Progenitor cell of endocrine pancreas (in vitro differentiated cells): ENCODE results near the gene BMPER. TPM values are rescaled to one million over a fixed set of nuclear protein-coding genes. Genes with fewer than 3 reads are reported as not detected.

Experiments used
- DNase-seq: peaks from one replicate; pipeline ENCODE4 v3.0.0; 2021; ENCODE audit warnings: low spot score; ENCODE audit not compliant: unreplicated experiment
- H3K27ac Mint-ChIP-seq: 2 replicates; pipeline ENCODE4 v1.8.0; 2021; ENCODE audit warnings: mild to moderate bottlenecking, moderate library complexity, mixed read lengths
- H3K27me3 Mint-ChIP-seq: 2 replicates; pipeline ENCODE4 v1.8.0; 2021; ENCODE audit warnings: mixed read lengths
- H3K36me3 Mint-ChIP-seq: 2 replicates; pipeline ENCODE4 v1.8.0; 2022; ENCODE audit warnings: mixed read lengths; ENCODE audit not compliant: insufficient read depth
- H3K4me1 Mint-ChIP-seq: 2 replicates; pipeline ENCODE4 v1.8.0; 2021; ENCODE audit warnings: low read depth, mixed read lengths
- H3K4me3 Mint-ChIP-seq: 2 replicates; pipeline ENCODE4 v1.8.0; 2021; ENCODE audit warnings: low read depth, mild to moderate bottlenecking, moderate library complexity, mixed read lengths
- H3K9me3 Mint-ChIP-seq: 2 replicates; pipeline ENCODE4 v1.8.0; 2021; ENCODE audit warnings: low read depth, mixed read lengths
- CTCF ChIP-seq: fragments of 200-600 bp; sonication (generic); IDR thresholded peaks from one replicate; pipeline ENCODE4 v1.5.0; 2021; ENCODE audit warnings: antibody characterized with exemption, mild to moderate bottlenecking; ENCODE audit not compliant: unreplicated experiment
- total RNA-seq: library from RNA; stranded (reverse); gene quantifications from 2 replicates; pipeline ENCODE4 v1.2.1, GENCODE V29; 2021

Gene BMPER
- total RNA-seq, 1 donor from 2014 or later = 0.36 TPM

DNA sequence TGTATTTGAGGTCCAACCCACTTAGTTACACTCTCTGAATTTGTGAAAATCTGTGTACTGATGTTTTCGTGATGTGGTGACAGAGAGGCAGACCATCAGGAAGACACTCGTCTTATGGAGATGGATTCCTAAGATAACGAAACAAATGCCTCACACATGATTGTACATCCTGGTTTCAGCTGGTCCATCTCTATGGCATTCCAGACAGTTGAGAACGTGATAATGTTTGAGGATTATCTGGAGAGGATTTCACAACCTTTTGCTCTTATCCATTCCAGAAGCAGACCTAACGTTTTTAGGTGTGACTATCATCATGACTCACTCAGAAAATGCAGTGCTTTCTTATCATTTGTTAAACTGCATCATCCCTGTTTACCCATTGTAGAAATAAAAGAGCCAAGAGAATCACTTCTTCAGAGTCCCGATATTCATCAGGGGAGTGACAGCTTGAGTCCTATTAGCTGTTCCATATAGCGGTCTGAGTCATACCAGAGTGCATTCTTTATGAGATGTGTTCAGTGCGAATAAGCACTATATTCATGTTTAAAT lies 74.5 kb downstream of the BMPER start:
- Mint-ChIP-seq H3K27me3 (no peaks in the 10 kb centered on the region), H3K9me3 (no peaks in the 10 kb centered on the region), H3K27ac (no peak overlapping the region), H3K36me3 (no peaks in the 10 kb centered on the region), H3K4me3 (no peak overlapping the region), H3K4me1 (no peaks in the 10 kb centered on the region)
- DNase-seq = no peak
- TF ChIP-seq CTCF = no peak

- Mint-ChIP-seq H3K9me3 (no peaks in the 10 kb centered on the region), H3K27me3 (no peaks in the 10 kb centered on the region), H3K4me1 (no peaks in the 10 kb centered on the region), H3K27ac (no peak overlapping the region), H3K36me3 (no peaks in the 10 kb centered on the region), H3K4me3 (no peak overlapping the region)
- DNase-seq = no peak
- no peak for TF ChIP-seq CTCF
These were observed 75.9 kb downstream of the BMPER start for GRCh38 chr7:33981226-33981625.

GRCh38 chr7:33981671-33982424 lies 76.5 kb downstream of the BMPER start:
- TF ChIP-seq CTCF = no peak
- no peak overlapping the region for H3K27ac Mint-ChIP-seq

DNA sequence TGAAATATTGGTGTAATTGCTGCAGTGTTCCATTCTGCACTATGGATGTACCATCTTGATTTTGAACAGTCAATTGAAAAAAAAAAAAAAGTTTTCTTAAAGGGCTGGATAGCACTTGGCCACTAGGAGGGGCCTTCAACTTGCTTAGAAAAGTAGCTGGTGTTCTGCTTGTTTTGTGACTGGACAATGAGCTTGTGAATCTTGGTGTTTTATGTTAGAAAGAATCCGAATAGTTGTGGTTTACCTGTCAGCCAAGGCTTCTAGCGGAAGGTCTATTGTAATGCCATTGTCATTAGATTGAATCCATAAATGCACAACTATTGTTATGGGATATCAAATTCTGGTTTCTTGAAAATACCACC lies 77.1 kb downstream of the BMPER start:
- peak; percentile 44 for TF ChIP-seq CTCF
- H3K27me3 Mint-ChIP-seq = no peaks in the 10 kb centered on the region
- H3K9me3 Mint-ChIP-seq = no peaks in the 10 kb centered on the region
- H3K4me1 Mint-ChIP-seq = no peaks in the 10 kb centered on the region
- no peak for DNase-seq
- no peak overlapping the region for H3K27ac Mint-ChIP-seq
- no peaks in the 10 kb centered on the region for H3K36me3 Mint-ChIP-seq
- no peak overlapping the region for H3K4me3 Mint-ChIP-seq

More at GRCh38 chr7:33981671-33982424, 76.5 kb downstream of the BMPER start:
- H3K9me3 Mint-ChIP-seq = no peaks in the 10 kb centered on the region
- no peak for DNase-seq
- no peak overlapping the region for H3K4me3 Mint-ChIP-seq
- no peaks in the 10 kb centered on the region for H3K27me3 Mint-ChIP-seq
- H3K4me1 Mint-ChIP-seq = no peaks in the 10 kb centered on the region
- no peaks in the 10 kb centered on the region for H3K36me3 Mint-ChIP-seq

- no peak for DNase-seq
- TF ChIP-seq CTCF = no peak
- H3K4me1 Mint-ChIP-seq = no peaks in the 10 kb centered on the region
- H3K36me3 Mint-ChIP-seq = no peaks in the 10 kb centered on the region
- H3K27ac Mint-ChIP-seq = no peak overlapping the region
- peaks cover 3% of the 10 kb centered on the region for H3K9me3 Mint-ChIP-seq
- H3K27me3 Mint-ChIP-seq = no peaks in the 10 kb centered on the region
- no peak overlapping the region for H3K4me3 Mint-ChIP-seq
These were observed 81.1 kb downstream of the BMPER start for GRCh38 chr7:33986451-33986850.
